Neural progenitor cell (in vitro differentiated cells): ENCODE results near the gene LRRC75A.

Experiments
- EZH2 ChIP-seq: fragments of 200-600 bp; sonication (generic); IDR thresholded peaks from 2 replicates; pipeline ENCODE4 v1.6.1; 2017; ENCODE audit warnings: antibody characterized with exemption, mild to moderate bottlenecking, moderate library complexity
- TF ChIP-seq, protein P1 (sequence below): fragments of 200-600 bp; sonication (generic); IDR thresholded peaks from 2 replicates; pipeline ENCODE4 v1.5.1; 2017; ENCODE audit warnings: antibody characterized with exemption, mild to moderate bottlenecking

DNA sequence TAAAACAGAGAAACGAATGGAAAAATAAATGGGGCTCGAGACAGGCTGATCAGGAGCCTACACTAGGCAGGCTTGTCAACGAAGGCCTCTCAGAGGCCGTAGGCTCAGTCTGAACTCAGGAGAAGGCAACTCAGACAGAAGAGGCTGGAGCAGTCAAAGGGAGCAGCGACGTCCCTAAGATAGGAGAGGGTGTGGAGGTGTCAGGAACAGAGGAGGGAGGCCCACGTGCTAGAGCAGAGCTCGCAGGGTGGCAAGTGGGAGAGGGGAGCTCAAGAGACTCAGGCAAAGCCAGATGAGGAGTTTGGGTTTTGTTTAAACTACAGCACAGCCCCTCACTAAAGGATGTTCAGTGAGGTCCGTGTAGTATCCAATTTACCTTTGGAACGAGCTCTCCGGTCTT lies 32.7 kb downstream of the LRRC75A start:
- TF ChIP-seq, protein P1, sequence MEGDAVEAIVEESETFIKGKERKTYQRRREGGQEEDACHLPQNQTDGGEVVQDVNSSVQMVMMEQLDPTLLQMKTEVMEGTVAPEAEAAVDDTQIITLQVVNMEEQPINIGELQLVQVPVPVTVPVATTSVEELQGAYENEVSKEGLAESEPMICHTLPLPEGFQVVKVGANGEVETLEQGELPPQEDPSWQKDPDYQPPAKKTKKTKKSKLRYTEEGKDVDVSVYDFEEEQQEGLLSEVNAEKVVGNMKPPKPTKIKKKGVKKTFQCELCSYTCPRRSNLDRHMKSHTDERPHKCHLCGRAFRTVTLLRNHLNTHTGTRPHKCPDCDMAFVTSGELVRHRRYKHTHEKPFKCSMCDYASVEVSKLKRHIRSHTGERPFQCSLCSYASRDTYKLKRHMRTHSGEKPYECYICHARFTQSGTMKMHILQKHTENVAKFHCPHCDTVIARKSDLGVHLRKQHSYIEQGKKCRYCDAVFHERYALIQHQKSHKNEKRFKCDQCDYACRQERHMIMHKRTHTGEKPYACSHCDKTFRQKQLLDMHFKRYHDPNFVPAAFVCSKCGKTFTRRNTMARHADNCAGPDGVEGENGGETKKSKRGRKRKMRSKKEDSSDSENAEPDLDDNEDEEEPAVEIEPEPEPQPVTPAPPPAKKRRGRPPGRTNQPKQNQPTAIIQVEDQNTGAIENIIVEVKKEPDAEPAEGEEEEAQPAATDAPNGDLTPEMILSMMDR = no peak
- TF ChIP-seq EZH2 = no peak
